Upper lobe of right lung (tissue), 1 donor: ENCODE measurements around the gene DUSP19. TPM values are rescaled to one million over a fixed set of nuclear protein-coding genes. Genes with fewer than 3 reads are reported as not detected.

Experiments
- ATAC-seq: fragments of 200-7000 bp; cut with Tn5 transposase; one replicate; pipeline ENCODE4 v1.9.1; 2020; ENCODE audit warnings: mild to moderate bottlenecking, moderate library complexity
- DNase-seq: peaks from one replicate; pipeline ENCODE4 v3.0.0-alpha.2; 2020
- H3K27ac ChIP-seq: fragments of 200-600 bp; one replicate; pipeline ENCODE4 v1.8.0; 2022
- H3K27me3 ChIP-seq: fragments of 200-600 bp; one replicate; pipeline ENCODE4 v1.8.0; 2022; ENCODE audit warnings: mild to moderate bottlenecking
- H3K36me3 ChIP-seq: fragments of 200-600 bp; one replicate; pipeline ENCODE4 v1.8.0; 2022
- H3K4me1 ChIP-seq: fragments of 200-600 bp; one replicate; pipeline ENCODE4 v1.8.0; 2022
- H3K4me3 ChIP-seq: fragments of 200-600 bp; one replicate; pipeline ENCODE4 v1.8.0; 2022; ENCODE audit warnings: mild to moderate bottlenecking
- H3K9me3 ChIP-seq: fragments of 200-600 bp; one replicate; pipeline ENCODE4 v1.8.0; 2022
- CTCF ChIP-seq: fragments of 200-600 bp; IDR thresholded peaks from one replicate; pipeline ENCODE4 v1.8.0; 2022; ENCODE audit warnings: antibody characterized with exemption
- intact Hi-C: fragments of 100-400 bp; cut with DNase I; formaldehyde crosslinking; loops from one replicate; pipeline ENCODE4 v1.11.0; 2022
- total RNA-seq: library from RNA; stranded (reverse); fragmentation: NEBNext Ultra II Directional; extraction: Animal tissue kit (Norgen Biotek cat#: 25700); gene quantifications from one replicate; pipeline ENCODE4 v1.2.1, GENCODE V29; 2021
- donor health status: DM: no; HTN: yes; CAD: no; lungs with severe emphysema.

The DUSP19 gene
- total RNA-seq, 1 donor from 2014 or later, result 3.0 TPM

- ATAC-seq, result no peak
- Histone ChIP-seq H3K27me3 (no peaks in the 10 kb centered on the region), H3K27ac (no peak overlapping the region), H3K9me3 (no peaks in the 10 kb centered on the region), H3K36me3 (no peaks in the 10 kb centered on the region), H3K4me3 (no peak overlapping the region), H3K4me1 (no peaks in the 10 kb centered on the region)
- intact Hi-C loops, result no loop called here
- no peak for DNase-seq
- TF ChIP-seq CTCF, result no peak
These were observed 34.0 kb downstream of the DUSP19 start for GRCh38 chr2:183112577-183112976.

- intact Hi-C loops, result no loop called here
- DNase-seq, result no peak
- Histone ChIP-seq H3K4me1 (no peaks in the 10 kb centered on the region), H3K27me3 (no peaks in the 10 kb centered on the region), H3K27ac (no peak overlapping the region), H3K9me3 (no peaks in the 10 kb centered on the region), H3K4me3 (no peak overlapping the region), H3K36me3 (no peaks in the 10 kb centered on the region)
- no peak for TF ChIP-seq CTCF
- ATAC-seq, result no peak
These were observed 35.1 kb downstream of the DUSP19 start for GRCh38 chr2:183113630-183114029.

- Histone ChIP-seq H3K27me3 (no peaks in the 10 kb centered on the region), H3K4me3 (no peak overlapping the region), H3K9me3 (no peaks in the 10 kb centered on the region), H3K4me1 (no peaks in the 10 kb centered on the region), H3K27ac (no peak overlapping the region), H3K36me3 (no peaks in the 10 kb centered on the region)
- DNase-seq (no peak), ATAC-seq (no peak)
- intact Hi-C loops, result no loop called here
- TF ChIP-seq CTCF, result no peak
These were observed 38.7 kb downstream of the DUSP19 start for GRCh38 chr2:183117226-183117625.

GRCh38 chr2:183123117-183123958, 44.8 kb downstream of the DUSP19 start:
- Histone ChIP-seq H3K27ac (peak overlapping the region; percentile 89), H3K36me3 (no peaks in the 10 kb centered on the region), H3K4me1 (peaks cover 22% of the 10 kb centered on the region), H3K9me3 (no peaks in the 10 kb centered on the region), H3K27me3 (no peaks in the 10 kb centered on the region), H3K4me3 (peak overlapping the region; percentile 89)
- intact Hi-C loops, result no loop called here
- TF ChIP-seq CTCF, result no peak
- DNase-seq (no peak), ATAC-seq (no peak)

GRCh38 chr2:183123959-183124221, 45.3 kb downstream of the DUSP19 start:
- DNase-seq (no peak), ATAC-seq (no peak)
- intact Hi-C loops, result no loop called here
- peak overlapping the region; percentile 89 for H3K4me3 ChIP-seq
- no peaks in the 10 kb centered on the region for H3K36me3 ChIP-seq
- no peak for TF ChIP-seq CTCF
- H3K27me3 ChIP-seq, result no peaks in the 10 kb centered on the region
- H3K9me3 ChIP-seq, result no peaks in the 10 kb centered on the region
- H3K4me1 ChIP-seq, result peaks cover 22% of the 10 kb centered on the region
- H3K27ac ChIP-seq, result peak overlapping the region; percentile 89
